ENCODE measurements around the gene RAB27B.

Gene RAB27B

DNA sequence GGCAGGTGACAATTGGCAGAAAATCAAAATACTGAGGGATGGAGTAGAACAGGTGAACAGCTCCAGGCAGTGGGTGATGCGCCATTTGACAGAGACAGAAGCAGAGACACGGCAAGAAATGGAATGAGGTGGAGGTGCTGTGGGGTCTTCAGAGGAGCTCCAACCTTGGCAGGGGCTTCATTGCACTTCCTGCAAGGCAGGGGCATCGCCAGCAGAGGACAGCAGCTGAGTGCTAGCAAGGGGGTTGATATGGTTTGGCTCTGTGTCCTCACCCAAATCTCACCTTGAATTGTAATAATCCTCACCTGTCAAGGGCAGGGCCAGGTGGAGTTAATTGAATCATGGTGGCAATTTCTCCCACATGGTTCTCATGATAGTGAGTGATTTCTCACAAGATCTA lies 88.2 kb downstream of the RAB27B start:
- no peak for DNase-seq

DNA sequence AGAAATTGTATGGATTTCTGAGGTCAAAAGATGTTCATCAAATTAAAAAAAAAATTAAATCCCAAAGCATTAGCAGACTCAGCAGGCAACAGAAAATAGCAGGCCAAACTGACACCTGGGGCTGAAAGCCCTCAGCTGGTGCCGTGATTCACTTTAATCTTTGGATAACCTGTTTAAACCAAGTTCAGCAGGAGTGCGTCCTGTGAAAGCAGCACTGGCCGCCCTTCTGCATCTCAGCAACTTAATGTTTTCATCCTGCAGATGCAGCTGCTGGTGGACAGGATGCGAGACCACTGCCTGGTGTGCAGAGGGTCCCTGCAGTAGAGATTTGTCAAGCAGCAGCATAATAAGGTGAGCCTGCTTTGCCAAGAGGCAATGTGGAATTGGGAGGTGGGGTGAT lies 89.8 kb downstream of the RAB27B start:
- no peak for DNase-seq

DNA sequence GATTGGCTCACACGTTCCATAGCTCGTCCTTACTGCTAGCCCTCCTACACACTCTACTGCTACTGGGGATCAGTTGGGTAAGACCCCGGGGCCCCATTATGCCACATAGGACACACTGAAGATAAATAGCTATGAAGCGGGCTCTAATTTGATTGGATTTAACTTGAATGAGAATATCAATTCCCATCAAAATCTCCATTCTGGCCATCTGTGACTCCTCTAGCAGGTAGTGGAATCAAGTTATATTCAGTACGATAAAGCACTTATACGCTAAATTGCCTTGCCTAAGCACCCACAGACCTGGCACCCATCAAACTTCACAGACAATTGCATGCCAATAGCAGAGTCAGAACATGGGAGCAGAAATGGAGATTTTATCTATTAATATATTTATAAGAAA lies 91.1 kb downstream of the RAB27B start:
- no peak for DNase-seq

DNA sequence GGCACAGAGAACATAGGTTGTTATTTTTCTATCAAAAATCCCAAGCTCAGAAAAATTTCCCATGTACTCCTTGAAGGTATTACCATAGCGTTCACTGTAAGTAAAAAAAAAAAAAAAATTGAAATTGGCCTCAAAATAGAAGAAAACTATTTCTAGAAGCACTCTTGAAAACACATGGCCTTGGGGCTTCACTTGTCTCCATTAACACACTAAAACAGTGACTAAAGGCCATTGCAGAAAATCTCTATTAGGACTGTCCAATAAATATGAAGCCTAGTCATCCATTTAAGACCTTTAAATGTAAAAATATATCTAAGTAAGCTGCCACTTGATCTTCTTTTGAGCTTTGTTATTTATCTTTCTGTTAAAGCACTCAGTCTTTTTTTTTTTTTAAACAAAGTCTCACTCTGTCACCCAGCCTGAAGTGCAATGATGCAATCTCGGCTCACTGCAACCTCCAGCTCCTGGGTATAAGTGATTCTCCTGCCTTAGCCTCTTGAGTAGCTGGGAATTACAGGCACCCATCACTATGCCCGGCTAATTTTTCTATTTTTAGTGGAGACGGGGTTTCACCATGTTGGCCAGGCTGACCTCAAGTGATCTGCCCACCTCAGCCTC lies 95.2 kb downstream of the RAB27B start:
- DNase-seq = no peak

DNA sequence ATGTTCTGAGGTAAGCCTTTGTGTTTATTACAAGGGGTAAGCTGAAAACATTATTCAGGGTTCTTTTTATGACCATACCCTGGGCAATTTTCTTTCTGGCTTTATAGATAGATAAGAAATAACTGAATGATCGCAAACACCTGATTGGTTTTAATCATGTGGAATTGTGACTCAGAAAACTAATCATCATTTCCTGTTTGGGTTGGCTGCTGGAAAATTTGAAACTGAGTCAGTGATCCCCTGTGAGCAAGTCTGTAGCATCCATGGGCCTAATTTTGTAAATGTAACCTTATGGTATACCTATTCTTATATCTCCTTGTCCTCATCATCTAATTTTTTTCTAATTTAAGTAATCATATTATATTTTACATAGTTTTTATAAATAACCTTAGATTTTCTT lies 96.7 kb downstream of the RAB27B start:
- no peak for DNase-seq

DNA sequence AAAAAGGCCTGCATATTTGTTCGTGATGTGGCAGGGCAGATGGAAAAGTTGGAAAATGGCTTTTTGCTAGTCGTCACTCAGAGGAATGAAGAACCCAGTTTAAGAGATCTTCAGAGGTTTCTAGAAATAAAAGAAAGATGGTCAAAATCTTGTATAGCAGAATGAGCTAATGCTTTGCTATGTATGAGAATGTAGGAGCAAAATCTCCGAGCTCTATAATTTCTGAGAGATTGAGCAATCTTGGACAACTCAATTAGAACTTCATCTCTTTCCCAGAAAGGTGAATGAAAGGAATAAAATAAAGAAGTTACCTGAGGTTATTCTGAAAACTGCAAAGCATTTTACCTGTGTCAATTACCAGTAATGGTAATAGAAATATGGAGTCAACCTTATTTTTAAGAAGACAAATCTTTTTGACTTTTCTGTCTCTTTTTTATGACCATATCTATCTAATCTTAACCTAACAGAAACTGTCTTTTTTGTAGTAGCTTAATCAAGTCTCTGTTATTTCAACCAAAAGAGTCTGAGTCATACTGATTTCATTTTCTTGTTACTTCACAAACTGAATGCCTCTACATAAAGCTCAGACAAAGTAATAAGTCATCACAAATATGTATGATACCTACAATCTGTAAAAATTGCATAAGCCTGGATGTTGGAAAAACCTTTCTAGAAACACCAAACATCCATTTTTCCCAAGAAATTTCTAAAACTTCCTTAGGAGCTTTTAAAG lies 98.5 kb downstream of the RAB27B start:
- no peak for DNase-seq

DNA sequence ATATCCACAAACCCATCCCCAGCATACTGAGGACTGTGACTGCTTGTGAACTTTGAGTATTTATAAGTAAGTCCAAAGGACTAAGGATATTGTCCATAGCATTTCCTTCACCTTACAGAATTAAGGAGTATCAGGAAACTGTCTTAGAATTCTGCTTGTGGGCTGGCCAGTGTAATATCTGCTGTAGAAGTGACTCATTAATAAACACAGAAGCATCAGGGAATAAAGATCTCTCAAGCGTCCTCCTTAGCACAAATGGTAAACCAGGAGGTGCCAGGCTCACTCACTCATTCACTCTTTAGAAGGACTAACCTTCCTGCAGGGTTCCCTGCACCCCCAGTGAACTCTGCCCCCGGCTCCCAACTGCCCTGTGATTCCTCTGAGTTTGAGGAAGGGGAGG lies 100.0 kb downstream of the RAB27B start:
- DNase-seq = no peak

DNA sequence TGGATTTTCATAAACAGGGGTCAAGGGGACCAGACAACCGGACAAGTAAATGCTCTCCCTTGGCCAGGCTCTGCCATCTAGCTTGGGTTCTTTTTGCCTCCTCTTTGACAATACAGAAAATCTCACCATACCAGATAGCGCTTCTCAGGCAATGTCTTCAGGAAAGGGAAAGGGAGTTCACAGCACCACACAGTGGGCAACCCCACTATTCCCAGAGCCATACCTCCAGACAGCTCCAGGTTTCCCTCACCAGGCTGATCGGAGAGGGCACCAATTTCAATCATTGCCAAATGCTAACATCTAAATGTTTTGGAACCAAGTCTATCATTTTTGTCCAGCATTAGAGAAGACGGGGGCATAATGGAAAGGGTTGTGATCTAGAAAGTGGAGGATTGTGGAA lies 102.9 kb downstream of the RAB27B start:
- no peak for DNase-seq

DNA sequence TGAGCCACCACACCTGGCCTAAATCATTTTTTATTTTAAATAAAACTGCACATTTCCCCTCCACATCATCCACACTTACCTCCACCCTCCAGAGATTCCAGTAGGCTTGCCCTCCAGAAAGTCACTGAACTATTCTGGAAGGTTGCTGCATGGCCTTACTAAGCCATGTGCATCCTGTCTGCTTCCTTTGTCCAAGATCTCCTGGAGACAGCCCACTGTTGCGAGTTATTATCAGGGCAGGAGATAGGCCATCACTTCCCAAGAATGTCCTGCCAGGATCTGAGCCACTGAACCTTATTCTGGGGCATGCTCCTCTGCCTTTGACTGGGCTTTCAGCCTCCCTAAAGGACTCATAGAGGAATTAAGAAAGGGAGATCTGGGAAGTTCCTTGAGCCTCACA lies 104.2 kb downstream of the RAB27B start:
- no peak for DNase-seq

DNA sequence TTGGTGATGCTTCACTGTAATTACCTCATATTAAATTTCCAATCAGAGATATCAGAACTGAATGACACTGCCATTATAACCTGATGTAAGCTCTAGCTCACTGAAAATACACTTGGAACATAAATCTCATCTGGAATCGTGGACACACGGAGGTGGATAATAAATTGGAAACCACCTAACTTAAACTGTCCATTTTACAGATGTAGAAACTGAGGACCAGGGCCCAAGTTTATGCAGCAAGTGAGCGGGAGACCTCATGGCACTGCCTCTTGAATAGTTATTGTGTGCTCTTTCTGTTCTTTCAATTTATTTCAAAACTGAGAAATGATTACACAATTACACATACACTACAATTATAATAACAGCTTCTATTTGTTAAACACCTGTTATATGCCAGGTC lies 110.2 kb downstream of the RAB27B start:
- DNase-seq = no peak

DNA sequence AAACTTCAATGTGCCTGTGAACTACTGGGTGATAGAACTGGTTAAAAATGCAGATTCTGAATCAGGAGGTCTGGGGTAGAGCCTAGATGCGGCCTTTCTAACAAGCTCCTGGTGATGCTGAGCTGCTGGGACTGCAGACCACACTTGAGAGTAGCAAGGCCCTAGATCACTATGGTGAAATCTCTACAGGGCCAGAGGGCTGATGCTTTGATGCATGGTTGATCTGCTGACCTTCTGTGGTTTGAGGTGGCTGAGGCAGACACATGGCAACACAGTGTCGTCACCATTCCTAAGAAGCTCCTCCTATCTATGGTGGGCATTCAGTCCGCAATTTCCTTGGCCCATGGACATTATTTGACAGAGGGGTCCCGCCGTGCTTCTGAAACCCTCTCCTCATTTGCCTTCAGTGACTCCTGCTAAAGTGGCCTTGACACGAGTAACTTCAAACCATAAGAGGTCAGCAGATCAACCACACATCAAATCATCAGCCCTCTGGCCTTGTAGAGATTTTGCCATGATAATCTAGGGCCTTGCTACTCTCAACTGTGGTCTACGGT lies 111.2 kb downstream of the RAB27B start:
- DNase-seq = no peak

DNA sequence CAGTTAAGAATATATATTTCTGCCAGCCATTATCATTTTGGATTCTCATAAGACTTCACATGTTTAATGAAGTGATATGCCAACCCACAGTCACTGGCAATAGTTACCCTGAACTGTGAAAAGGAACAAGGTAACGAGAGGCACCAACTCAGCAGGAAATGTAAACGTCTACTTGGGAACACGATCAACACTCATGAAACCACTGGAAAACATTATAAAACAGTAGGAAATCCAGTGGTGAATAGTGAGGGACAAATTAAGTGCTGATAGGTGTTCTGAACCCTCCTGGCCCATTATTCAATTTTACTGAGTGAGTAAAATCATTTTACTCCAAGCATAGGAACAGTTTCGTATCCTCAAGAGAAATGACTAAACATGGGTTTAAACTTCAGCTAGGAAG lies 113.9 kb downstream of the RAB27B start:
- DNase-seq = no peak

DNA sequence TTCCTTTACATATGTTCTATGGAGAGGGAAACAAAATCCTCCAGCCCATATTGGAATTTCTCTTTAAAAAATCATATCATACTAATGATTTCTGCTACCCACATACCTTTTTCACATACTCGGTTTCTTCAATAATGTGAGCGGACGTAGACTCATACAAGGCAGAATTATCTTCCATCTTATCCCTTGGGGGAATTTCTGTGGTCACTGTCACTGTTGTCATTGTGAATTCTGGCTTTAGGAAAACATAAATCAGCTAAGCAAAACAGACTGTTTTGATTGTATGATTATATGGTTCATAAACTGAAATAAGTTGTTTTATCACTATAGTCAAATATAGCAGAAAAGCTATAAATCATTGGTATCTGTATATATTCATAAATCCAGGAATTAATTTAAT lies 114.3 kb downstream of the RAB27B start:
- no peak for DNase-seq

Measured in NCI-H446 (cell line).